H1 (cell line): Measurements from ENCODE around the gene ASTN2. TPM values are rescaled to one million over a fixed set of nuclear protein-coding genes. Genes with fewer than 3 reads are reported as not detected.

Experiments
- CTCF ChIA-PET: fragments of 300-600 bp; sonication (Branson Sonifier 250); formaldehyde crosslinking; loops from one replicate; lab custom pipeline; 2021; ENCODE audit not compliant: partially characterized antibody; lab: Charles Lee
- POLR2A ChIA-PET: fragments of 300-600 bp; sonication (Branson Sonifier 250); formaldehyde crosslinking; loops from one replicate; lab custom pipeline; 2021; ENCODE audit warnings: inconsistent platforms; ENCODE audit not compliant: partially characterized antibody; lab: Charles Lee
- DNase-seq, 2 experiments: peaks; one replicate each; pipeline versions ENCODE4 v3.0.0 to v3.0.0-alpha.2; 2010 to 2022; ENCODE audit warnings: low spot score in 2 of 2, low read depth in 1 of 2, mixed read lengths in 1 of 2
- FAIRE-seq: peaks from 2 replicates; lab custom pipeline; 2011; peaks lifted over from hg19 to GRCh38; lab: Jason Lieb, UNC
- H2AFZ ChIP-seq: 2 replicates; pipeline ENCODE4 v1.8.1; 2012; ENCODE audit warnings: low read length, inconsistent platforms
- H2AK5ac ChIP-seq: 2 replicates; pipeline ENCODE4 v1.6.1; 2013; ENCODE audit warnings: low read depth, low read length
- H2BK120ac ChIP-seq: replicated peaks from 2 replicates; pipeline ENCODE3; 2013; ENCODE audit warnings: low read depth, low read length, inconsistent platforms
- H2BK12ac ChIP-seq: 2 replicates; pipeline ENCODE4 v1.6.1; 2013; ENCODE audit warnings: low read depth, low read length
- H2BK15ac ChIP-seq: 2 replicates; pipeline ENCODE4 v1.6.1; 2013; ENCODE audit warnings: low read length
- H2BK20ac ChIP-seq: 2 replicates; pipeline ENCODE4 v1.6.1; 2013; ENCODE audit warnings: low read length
- H2BK5ac ChIP-seq: 2 replicates; pipeline ENCODE4 v1.6.1; 2013; ENCODE audit warnings: low read depth, low read length
- H3K14ac ChIP-seq: 2 replicates; pipeline ENCODE4 v1.6.1; 2013; ENCODE audit warnings: inconsistent platforms; ENCODE audit not compliant: insufficient read length
- H3K18ac ChIP-seq: 2 replicates; pipeline ENCODE4 v1.6.1; 2013; ENCODE audit warnings: low read length; ENCODE audit errors: extremely low read depth
- H3K23ac ChIP-seq: 2 replicates; pipeline ENCODE4 v1.6.1; 2013; ENCODE audit warnings: inconsistent platforms; ENCODE audit not compliant: insufficient read length
- H3K23me2 ChIP-seq: 2 replicates; pipeline ENCODE4 v1.6.1; 2013; ENCODE audit warnings: low read depth, low read length
- H3K27ac ChIP-seq: 2 replicates; pipeline ENCODE4 v1.6.1; 2011; ENCODE audit warnings: low read depth, low read length, inconsistent platforms
- H3K27me3 ChIP-seq, 4 experiments: replicated peaks in 1 of 4; 1 replicate in 1 of 4; 2 replicates in 3 of 4; pipeline versions ENCODE4 v1.6.1 to v1.8.1; 2011 to 2013; ENCODE audit warnings: low read length in 3 of 4, mild to moderate bottlenecking in 3 of 4, inconsistent platforms in 2 of 4, mixed read lengths in 2 of 4, moderate library complexity in 1 of 4; ENCODE audit not compliant: control insufficient read depth in 3 of 4, insufficient read depth in 3 of 4; ENCODE audit errors: extremely low read depth in 1 of 4
- H3K36me3 ChIP-seq, 4 experiments: 2 replicates each; pipeline versions ENCODE4 v1.6.1 to v1.8.1; 2011 to 2013; ENCODE audit warnings: mild to moderate bottlenecking in 4 of 4, low read length in 3 of 4, moderate library complexity in 2 of 4, control low read depth in 1 of 4, inconsistent platforms in 1 of 4; ENCODE audit not compliant: insufficient read depth in 4 of 4, control insufficient read depth in 2 of 4
- H3K4ac ChIP-seq: replicated peaks from 2 replicates; pipeline ENCODE3; 2013; ENCODE audit warnings: low read length, low read depth, mixed read lengths, inconsistent platforms; ENCODE audit not compliant: insufficient read length
- H3K4me1 ChIP-seq, 4 experiments: replicated peaks in 1 of 4; 1 replicate in 1 of 4; 2 replicates in 3 of 4; pipeline versions ENCODE4 v1.6.1 to v1.8.1; 2011 to 2013; ENCODE audit warnings: low read length in 3 of 4, inconsistent platforms in 2 of 4, mixed read lengths in 1 of 4; ENCODE audit not compliant: insufficient read depth in 4 of 4, control insufficient read depth in 3 of 4
- H3K4me2 ChIP-seq, 2 experiments: 2 replicates each; pipeline versions ENCODE4 v1.6.1 to v1.8.1; 2011 to 2013; ENCODE audit warnings: low read depth in 2 of 2, low read length in 2 of 2, control low read depth in 1 of 2, inconsistent platforms in 1 of 2, mild to moderate bottlenecking in 1 of 2; ENCODE audit not compliant: insufficient read depth in 1 of 2
- H3K4me3 ChIP-seq, 4 experiments: fragments of 200-600, 300-600 bp in 1 of 4; sonication (generic), shearing (Covaris generic), sonication (Bioruptor Twin) in 1 of 4; 2 replicates each; pipeline versions ENCODE4 v1.5.1 to v1.8.1; 2011 to 2016; ENCODE audit warnings: low read length in 4 of 4, low read depth in 3 of 4, control low read depth in 2 of 4, inconsistent platforms in 2 of 4, mild to moderate bottlenecking in 2 of 4, mixed read lengths in 1 of 4, moderate library complexity in 1 of 4; ENCODE audit not compliant: insufficient read depth in 2 of 4; ENCODE audit errors: extremely low read depth in 1 of 4
- H3K56ac ChIP-seq: replicated peaks from 2 replicates; pipeline ENCODE3; 2013; ENCODE audit warnings: low read depth, mild to moderate bottlenecking, mixed read lengths, low read length, inconsistent platforms; ENCODE audit not compliant: insufficient read length
- H3K79me1 ChIP-seq: 2 replicates; pipeline ENCODE4 v1.6.1; 2013; ENCODE audit warnings: low read depth, low read length, control low read depth
- H3K79me2 ChIP-seq, 2 experiments: 2 replicates each; pipeline versions ENCODE4 v1.6.1 to v1.8.1; 2012 to 2013; ENCODE audit warnings: low read length in 2 of 2, mild to moderate bottlenecking in 2 of 2, inconsistent platforms in 1 of 2; ENCODE audit not compliant: insufficient read depth in 2 of 2, control insufficient read depth in 1 of 2
- H3K9ac ChIP-seq, 4 experiments: replicated peaks in 1 of 4; 1 replicate in 1 of 4; 2 replicates in 3 of 4; pipeline versions ENCODE4 v1.6.1 to v1.8.1; 2011 to 2013; ENCODE audit warnings: low read depth in 3 of 4, low read length in 3 of 4, control low read depth in 2 of 4, mild to moderate bottlenecking in 2 of 4, moderate library complexity in 2 of 4, inconsistent platforms in 1 of 4; ENCODE audit errors: extremely low read depth in 1 of 4
- H3K9me3 ChIP-seq, 2 experiments: 2 replicates each; pipeline versions ENCODE4 v1.6.1 to v1.8.1; 2012 to 2013; ENCODE audit warnings: mild to moderate bottlenecking in 2 of 2, moderate library complexity in 2 of 2, control low read depth in 1 of 2, inconsistent platforms in 1 of 2, low read depth in 1 of 2, low read length in 1 of 2, mixed read lengths in 1 of 2; ENCODE audit not compliant: insufficient read depth in 2 of 2
- H4K20me1 ChIP-seq, 2 experiments: replicated peaks in 1 of 2; 2 replicates each; pipeline versions ENCODE3 to v1.8.1; 2011 to 2013; ENCODE audit warnings: inconsistent platforms in 2 of 2, low read length in 2 of 2, mild to moderate bottlenecking in 1 of 2; ENCODE audit not compliant: insufficient read depth in 2 of 2, control insufficient read depth in 1 of 2
- H4K5ac ChIP-seq: 2 replicates; pipeline ENCODE4 v1.6.1; 2013; ENCODE audit warnings: low read length, low read depth, mixed read lengths, inconsistent platforms; ENCODE audit not compliant: insufficient read length
- H4K8ac ChIP-seq: 2 replicates; pipeline ENCODE4 v1.8.0; 2013; ENCODE audit warnings: mild to moderate bottlenecking, moderate library complexity, low read length, inconsistent platforms; ENCODE audit not compliant: insufficient read depth; ENCODE audit errors: extremely low read depth
- H4K91ac ChIP-seq: replicated peaks from 2 replicates; pipeline ENCODE3; 2013; ENCODE audit warnings: low read length, mixed read lengths, inconsistent platforms; ENCODE audit not compliant: insufficient read length
- ASH2L ChIP-seq: fragments of 200-600, 300-600 bp; sonication (generic); IDR thresholded peaks from one replicate; pipeline ENCODE4 v1.7.1; 2017; ENCODE audit warnings: low read length
- CBX8 ChIP-seq: fragments of 300-800, 300-1000 bp; sonication (generic); IDR thresholded peaks from 2 replicates; pipeline ENCODE4 v1.7.1; 2016; ENCODE audit warnings: low read depth, low read length, borderline replicate concordance
- CHD1 ChIP-seq: IDR thresholded peaks from 2 replicates; pipeline ENCODE4 v1.6.1; 2012; ENCODE audit warnings: low read depth, low read length, improper control_type of control experiment
- CREB1 ChIP-seq: IDR thresholded peaks from 2 replicates; pipeline ENCODE4 v1.6.1; 2012; ENCODE audit warnings: inconsistent platforms
- EP300 ChIP-seq, 2 experiments: IDR thresholded peaks; 1 replicate in 1 of 2; 2 replicates in 1 of 2; pipeline ENCODE4 v1.6.1; 2011 to 2012; ENCODE audit warnings: low read depth in 2 of 2, low read length in 2 of 2, mild to moderate bottlenecking in 2 of 2, borderline replicate concordance in 1 of 2, inconsistent platforms in 1 of 2, moderate library complexity in 1 of 2
- HDAC2 ChIP-seq, 2 experiments: fragments of 300-600 bp in 1 of 2; sonication (generic) in 1 of 2; IDR thresholded peaks; 2 replicates each; pipeline ENCODE4 v1.6.1; 2011 to 2012; ENCODE audit warnings: low read depth in 2 of 2, low read length in 2 of 2, mild to moderate bottlenecking in 2 of 2, moderate library complexity in 2 of 2, borderline replicate concordance in 1 of 2, inconsistent platforms in 1 of 2
- POLR2A ChIP-seq, 2 experiments: IDR thresholded peaks; 1 replicate in 1 of 2; 2 replicates in 1 of 2; pipeline ENCODE4 v1.6.1; 2011; ENCODE audit warnings: low read depth in 2 of 2, low read length in 2 of 2, mild to moderate bottlenecking in 2 of 2; ENCODE audit errors: control extremely low read depth in 1 of 2
- POU5F1 ChIP-seq: IDR thresholded peaks from 2 replicates; pipeline ENCODE4 v1.6.1; 2011; ENCODE audit warnings: low read depth, mild to moderate bottlenecking, low read length, moderate library complexity
- RAD21 ChIP-seq, 2 experiments: IDR thresholded peaks in 1 of 2; conservative IDR thresholded peaks in 1 of 2; 2 replicates each; pipeline ENCODE4 v1.6.1; 2011; ENCODE audit warnings: low read depth in 2 of 2, low read length in 2 of 2, improper control_type of control experiment in 1 of 2, inconsistent platforms in 1 of 2, mild to moderate bottlenecking in 1 of 2, moderate library complexity in 1 of 2
- RFX5 ChIP-seq: IDR thresholded peaks from 2 replicates; pipeline ENCODE4 v1.6.1; 2011; ENCODE audit warnings: low read depth, low read length, improper control_type of control experiment, borderline replicate concordance
- SP1 ChIP-seq: IDR thresholded peaks from 2 replicates; pipeline ENCODE4 v1.6.1; 2011; ENCODE audit warnings: low read depth, low read length
- SP4 ChIP-seq: IDR thresholded peaks from 2 replicates; pipeline ENCODE4 v1.6.1; 2012; ENCODE audit warnings: low read length, inconsistent platforms
- SUZ12 ChIP-seq: fragments of 200-600 bp; sonication (generic); IDR thresholded peaks from 2 replicates; pipeline ENCODE4 v1.6.1; 2012; ENCODE audit warnings: mild to moderate bottlenecking, inconsistent platforms, low read length, moderate library complexity, mixed read lengths
- TCF12 ChIP-seq: IDR thresholded peaks from 2 replicates; pipeline ENCODE4 v1.6.1; 2011; ENCODE audit warnings: low read depth, mild to moderate bottlenecking, low read length
- whole genome bisulfite sequencing, 2 experiments: shearing (Covaris generic) in 1 of 2; methylation state at CpG; one replicate each; pipeline versions ENCODE4 v1.1.6 to v1.1.7; 2013 to 2015; ENCODE audit warnings: low lambda C conversion rate in 2 of 2, mixed read lengths in 2 of 2, inconsistent platforms in 1 of 2, low coverage in 1 of 2, missing lambda C conversion rate in 1 of 2; ENCODE audit not compliant: insufficient replicate concordance in 2 of 2, insufficient coverage in 1 of 2, insufficient read length in 1 of 2; ENCODE audit errors: extremely low coverage in 1 of 2, missing lambda C conversion rate in 1 of 2; 5-methylcytosine and 5-hydroxymethylcytosine counted together
- polyA plus RNA-seq, 7 experiments: library from polyadenylated mRNA; depleted of rRNA in 3 of 7; stranded (reverse) in 5 of 7; unstranded in 2 of 7; fragments of >200 nt in 5 of 7; fragments of 200-250 nt in 2 of 7; gene quantifications; 1 replicate in 5 of 7; 2 replicates in 1 of 7; 4 replicates in 1 of 7; pipeline versions ENCODE4 v1.2.1 to v1.2.3, GENCODE V29; 2011 to 2013; ENCODE audit warnings: missing spikeins in 2 of 7, mixed read lengths in 2 of 7
- total RNA-seq: library from RNA; stranded (reverse); fragmentation: NEBNext Ultra II Directional; extraction: Animal tissue kit (Norgen Biotek cat#: 25700); gene quantifications from 2 replicates; pipeline ENCODE4 v1.2.1, GENCODE V29; 2021

ASTN2 gene
- total and polyA plus RNA-seq, 2 of the 8 experiments (the other 6 are each of a cell fraction or from before 2014, with no cell fraction given), result 8.2 to 13.7 TPM

- H3K23ac ChIP-seq, result no peak overlapping the region
- CTCF ChIA-PET, result interaction anchor here (1.2 to 16.0 kb wide), 5 partner anchors 7 to 153 kb away, joined by 3 to 165 read pairs (median 11); partner anchors contain the start of gene ASTN2
- H2BK5ac ChIP-seq, result no peak overlapping the region
- no peak overlapping the region for H4K91ac ChIP-seq
- H3K56ac ChIP-seq, result no peak overlapping the region
- no peak for DNase-seq
- H3K9ac ChIP-seq, result no peak overlapping the region
- H4K8ac ChIP-seq, result no peak overlapping the region
- H3K79me2 ChIP-seq, result no peaks in the 10 kb centered on the region
- no peak overlapping the region; a peak in 1 of 8 replicates for H3K4me3 ChIP-seq
- POLR2A ChIA-PET, result no interaction called here
- H3K4ac ChIP-seq, result no peak overlapping the region
- peaks cover 2 to 29% (median 15%) of the 10 kb centered on the region in 4 experiments; a peak in 6 of 7 replicates for H3K4me1 ChIP-seq
- H3K18ac ChIP-seq, result no peak overlapping the region
- H3K9me3 ChIP-seq, result no peaks in the 10 kb centered on the region
- no peaks in the 10 kb centered on the region for H3K36me3 ChIP-seq
- WGBS, 2 experiments, result 39% methylated on average over 2 of the region's 2 CpGs; no CpG with 5 or more reads in 1 of the 2 experiments
- H3K4me2 ChIP-seq, result peak overlapping the region; percentile 13 to 50; a peak in 3 of 4 replicates
- H2BK12ac ChIP-seq, result no peak overlapping the region
- no peak overlapping the region for H3K27ac ChIP-seq
- no peak for FAIRE-seq
- no peak overlapping the region for H2BK15ac ChIP-seq
- no peak overlapping the region for H2BK120ac ChIP-seq
- H3K14ac ChIP-seq, result no peak overlapping the region
- no peak overlapping the region for H2BK20ac ChIP-seq
- no peaks in the 10 kb centered on the region for H3K79me1 ChIP-seq
- H4K5ac ChIP-seq, result no peak overlapping the region
- no peaks in the 10 kb centered on the region for H3K27me3 ChIP-seq
- no peak overlapping the region for H2AK5ac ChIP-seq
- H4K20me1 ChIP-seq, result no peaks in the 10 kb centered on the region
- H2AFZ ChIP-seq, result no peak overlapping the region
- TF ChIP-seq POLR2A (IDR thresholded peaks at IDR 0.05; ENCODE audit: control extremely low read depth in 1 of 2, low read depth in 2 of 2, low read length in 2 of 2), result no peak
- peak in 1 of 2 experiments; percentile 89; a peak in 1 of 4 replicates for TF ChIP-seq HDAC2 (IDR thresholded peaks at IDR 0.05; ENCODE audit: borderline replicate concordance in 1 of 2, low read depth in 2 of 2, low read length in 2 of 2)
- no peak for TF ChIP-seq CREB1
- no peak for TF ChIP-seq POU5F1
- TF ChIP-seq CHD1, result no peak
- TF ChIP-seq CBX8, result no peak
- no peak for TF ChIP-seq RFX5
- TF ChIP-seq SP1, result peak; percentile 82
- TF ChIP-seq RAD21 (IDR thresholded peaks at IDR 0.05 in 1 of 2, conservative IDR thresholded peaks at IDR 0.05 in 1 of 2; ENCODE audit: low read depth in 2 of 2, low read length in 2 of 2), result peak in 1 of 2 experiments; percentile 26; a peak in 1 of 4 replicates
- peak; percentile 66 for TF ChIP-seq ASH2L
- peak; percentile 77; the same call in 1 of the 2 replicates for TF ChIP-seq TCF12
- TF ChIP-seq SP4, result no peak
- TF ChIP-seq SUZ12, result no peak
- TF ChIP-seq EP300 (IDR thresholded peaks at IDR 0.05; ENCODE audit: borderline replicate concordance in 1 of 2, low read depth in 2 of 2, low read length in 2 of 2), result peak in 1 of 2 experiments; percentile 29; a peak in 1 of 3 replicates
- H3K23me2 ChIP-seq, result no peaks in the 10 kb centered on the region
Observed at GRCh38 chr9:117400171-117400570, 14.7 kb downstream of the ASTN2 start.
